Globus pallidus (tissue), 1 donor: Measurements from ENCODE around the gene CDK19.
"Not testable (repeated sequence)": the region's sequence is repeated elsewhere in the genome, so short reads cannot be mapped to it uniquely, and the experiment has no call there.

ENCODE experiments used
- DNase-seq: peaks from one replicate; pipeline ENCODE4 v3.0.0-alpha.2; 2015; ENCODE audit warnings: low spot score

CDK19 gene

GRCh38 chr6:110621061-110621460 is 194.2 kb downstream of the CDK19 start:
- no peak for DNase-seq

GRCh38 chr6:110620065-110620464 is 195.2 kb downstream of the CDK19 start:
- DNase-seq = no peak

- DNase-seq = no peak
Measured at GRCh38 chr6:110619275-110619908, 195.9 kb downstream of the CDK19 start.

- peak; percentile 67 for DNase-seq
Measured at GRCh38 chr6:110618591-110619267, 196.5 kb downstream of the CDK19 start.

- DNase-seq = no peak
Measured at GRCh38 chr6:110617057-110617456, 198.2 kb downstream of the CDK19 start.

- DNase-seq = no peak
Measured at GRCh38 chr6:110615722-110616121, 199.5 kb downstream of the CDK19 start.

- DNase-seq = no peak
Measured at GRCh38 chr6:110614586-110614985, 200.7 kb downstream of the CDK19 start.

- DNase-seq = no peak
Measured at GRCh38 chr6:110614106-110614505, 201.2 kb downstream of the CDK19 start.

GRCh38 chr6:110613356-110613755 is 201.9 kb downstream of the CDK19 start:
- no peak for DNase-seq

- DNase-seq = no peak
Measured at GRCh38 chr6:110612298-110612697, 203.0 kb downstream of the CDK19 start.

- DNase-seq = peak; percentile 76
Measured at GRCh38 chr6:110609101-110609500, 206.2 kb downstream of the CDK19 start.

- DNase-seq = no peak
Measured at GRCh38 chr6:110608151-110608550, 207.1 kb downstream of the CDK19 start.

GRCh38 chr6:110606151-110606550 is 209.1 kb downstream of the CDK19 start:
- DNase-seq = no peak

- DNase-seq = not testable (repeated sequence)
Measured at GRCh38 chr6:110600640-110601039, 214.6 kb downstream of the CDK19 start.

- DNase-seq = no peak
Measured at GRCh38 chr6:110597761-110598160, 217.5 kb downstream of the CDK19 start.

GRCh38 chr6:110596354-110596753 is 218.9 kb downstream of the CDK19 start:
- DNase-seq = no peak

GRCh38 chr6:110595112-110595511 is 220.2 kb downstream of the CDK19 start:
- DNase-seq = no peak

GRCh38 chr6:110593637-110594036 is 221.6 kb downstream of the CDK19 start:
- no peak for DNase-seq

GRCh38 chr6:110592765-110593164 is 222.5 kb downstream of the CDK19 start:
- no peak for DNase-seq

GRCh38 chr6:110590821-110591351 is 224.4 kb downstream of the CDK19 start:
- no peak for DNase-seq

GRCh38 chr6:110589865-110590513 is 225.3 kb downstream of the CDK19 start:
- DNase-seq = no peak

- DNase-seq = no peak
Measured at GRCh38 chr6:110587328-110587727, 227.9 kb downstream of the CDK19 start.

- DNase-seq = no peak
Measured at GRCh38 chr6:110581679-110582078, 233.6 kb downstream of the CDK19 start.
